ENCODE measurements around the gene PLK3. TPM values are rescaled to one million over a fixed set of nuclear protein-coding genes. Genes with fewer than 3 reads are reported as not detected.

PLK3 gene
- total and polyA plus RNA-seq, 9 of the 15 experiments (the other 6 are each of a cell fraction or from before 2014, with no cell fraction given): 0.52 to 22.7 (median 11.0) TPM

DNA sequence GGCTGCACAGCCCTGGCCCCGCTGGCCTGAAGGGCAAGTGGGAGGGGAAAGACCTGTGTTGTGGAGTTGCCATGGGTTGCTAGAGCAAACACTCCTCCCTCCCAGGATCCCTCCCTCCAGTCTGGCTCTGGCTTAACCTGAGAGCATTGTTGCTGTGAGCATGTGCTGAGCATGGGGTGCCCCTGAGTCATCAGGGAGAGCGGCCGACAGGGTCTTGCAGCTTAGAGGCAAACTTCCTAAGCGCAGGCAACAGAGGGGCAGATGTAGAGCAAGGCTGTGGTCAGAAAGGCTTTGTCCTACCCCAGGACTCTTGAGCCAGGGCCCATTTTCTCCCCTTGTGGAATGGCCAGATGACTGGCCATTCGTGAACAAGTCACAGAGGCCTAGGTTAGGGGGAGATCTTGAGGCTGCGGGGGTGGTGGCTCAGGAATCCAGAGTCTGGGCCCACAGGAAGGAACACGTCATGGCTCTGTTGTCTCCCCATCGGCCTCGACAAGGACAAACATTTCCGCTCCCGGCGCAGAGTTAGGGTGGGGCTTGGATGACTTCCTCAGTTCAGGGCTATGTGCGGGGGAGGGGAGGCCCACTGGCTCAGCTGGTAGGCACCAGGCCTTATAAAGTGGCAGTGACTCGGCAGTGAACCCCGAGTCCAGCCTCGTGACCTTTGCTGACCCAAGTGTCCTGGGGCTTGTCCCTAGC lies 7.3 kb downstream of the PLK3 start (continued):
- no peak for TF ChIP-seq CREB5 (CRISPR knock-in tag; IDR thresholded peaks at IDR 0.05)
- TF ChIP-seq HSF4 (CRISPR knock-in tag; IDR thresholded peaks at IDR 0.05; ENCODE audit: borderline replicate concordance): 0 out of 2 replicates have a peak, but pooled peaks have one; percentile 52
- TF ChIP-seq RBM14 (IDR thresholded peaks at IDR 0.05; ENCODE audit: borderline replicate concordance, insufficient read depth, low read depth, low read length): no peak
- no peak for TF ChIP-seq CBX2 (IDR thresholded peaks at IDR 0.05; ENCODE audit: insufficient read depth, low read length, poor library complexity, severe bottlenecking)
- peak; percentile 92 for TF ChIP-seq HDAC8 (tag; IDR thresholded peaks at IDR 0.05)
- TF ChIP-seq TCF7L2 (IDR thresholded peaks at IDR 0.05; ENCODE audit: low read depth, low read length): no peak
- no peak for TF ChIP-seq ZNF764 (CRISPR knock-in tag; IDR thresholded peaks at IDR 0.05; ENCODE audit: low read depth)
- no peak for TF ChIP-seq ZNF778 (CRISPR knock-in tag; IDR thresholded peaks at IDR 0.05)
- TF ChIP-seq, protein P1, sequence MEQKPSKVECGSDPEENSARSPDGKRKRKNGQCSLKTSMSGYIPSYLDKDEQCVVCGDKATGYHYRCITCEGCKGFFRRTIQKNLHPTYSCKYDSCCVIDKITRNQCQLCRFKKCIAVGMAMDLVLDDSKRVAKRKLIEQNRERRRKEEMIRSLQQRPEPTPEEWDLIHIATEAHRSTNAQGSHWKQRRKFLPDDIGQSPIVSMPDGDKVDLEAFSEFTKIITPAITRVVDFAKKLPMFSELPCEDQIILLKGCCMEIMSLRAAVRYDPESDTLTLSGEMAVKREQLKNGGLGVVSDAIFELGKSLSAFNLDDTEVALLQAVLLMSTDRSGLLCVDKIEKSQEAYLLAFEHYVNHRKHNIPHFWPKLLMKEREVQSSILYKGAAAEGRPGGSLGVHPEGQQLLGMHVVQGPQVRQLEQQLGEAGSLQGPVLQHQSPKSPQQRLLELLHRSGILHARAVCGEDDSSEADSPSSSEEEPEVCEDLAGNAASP (IDR thresholded peaks at IDR 0.05): no peak
- TF ChIP-seq POLR2A (conservative IDR thresholded peaks at IDR 0.05): peak; percentile 88
- no peak for TF ChIP-seq MXD1 (CRISPR knock-in tag; IDR thresholded peaks at IDR 0.05; ENCODE audit: borderline replicate concordance, poor library complexity, severe bottlenecking)
- TF ChIP-seq KAT8 (IDR thresholded peaks at IDR 0.05; ENCODE audit: low read depth): no peak
- TF ChIP-seq BDP1 (IDR thresholded peaks at IDR 0.05; ENCODE audit: insufficient read depth, insufficient read length): no peak
- TF ChIP-seq SP1 (CRISPR knock-in tag; IDR thresholded peaks at IDR 0.05): peak; percentile 44
- no peak for TF ChIP-seq IRF1 (CRISPR knock-in tag; IDR thresholded peaks at IDR 0.05; ENCODE audit: borderline replicate concordance)
- TF ChIP-seq ZNF57 (CRISPR knock-in tag; IDR thresholded peaks at IDR 0.05): no peak
- TF ChIP-seq, protein P2, sequence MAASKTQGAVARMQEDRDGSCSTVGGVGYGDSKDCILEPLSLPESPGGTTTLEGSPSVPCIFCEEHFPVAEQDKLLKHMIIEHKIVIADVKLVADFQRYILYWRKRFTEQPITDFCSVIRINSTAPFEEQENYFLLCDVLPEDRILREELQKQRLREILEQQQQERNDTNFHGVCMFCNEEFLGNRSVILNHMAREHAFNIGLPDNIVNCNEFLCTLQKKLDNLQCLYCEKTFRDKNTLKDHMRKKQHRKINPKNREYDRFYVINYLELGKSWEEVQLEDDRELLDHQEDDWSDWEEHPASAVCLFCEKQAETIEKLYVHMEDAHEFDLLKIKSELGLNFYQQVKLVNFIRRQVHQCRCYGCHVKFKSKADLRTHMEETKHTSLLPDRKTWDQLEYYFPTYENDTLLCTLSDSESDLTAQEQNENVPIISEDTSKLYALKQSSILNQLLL (CRISPR knock-in tag; IDR thresholded peaks at IDR 0.05; ENCODE audit: borderline replicate concordance): no peak
- TF ChIP-seq, protein P3, sequence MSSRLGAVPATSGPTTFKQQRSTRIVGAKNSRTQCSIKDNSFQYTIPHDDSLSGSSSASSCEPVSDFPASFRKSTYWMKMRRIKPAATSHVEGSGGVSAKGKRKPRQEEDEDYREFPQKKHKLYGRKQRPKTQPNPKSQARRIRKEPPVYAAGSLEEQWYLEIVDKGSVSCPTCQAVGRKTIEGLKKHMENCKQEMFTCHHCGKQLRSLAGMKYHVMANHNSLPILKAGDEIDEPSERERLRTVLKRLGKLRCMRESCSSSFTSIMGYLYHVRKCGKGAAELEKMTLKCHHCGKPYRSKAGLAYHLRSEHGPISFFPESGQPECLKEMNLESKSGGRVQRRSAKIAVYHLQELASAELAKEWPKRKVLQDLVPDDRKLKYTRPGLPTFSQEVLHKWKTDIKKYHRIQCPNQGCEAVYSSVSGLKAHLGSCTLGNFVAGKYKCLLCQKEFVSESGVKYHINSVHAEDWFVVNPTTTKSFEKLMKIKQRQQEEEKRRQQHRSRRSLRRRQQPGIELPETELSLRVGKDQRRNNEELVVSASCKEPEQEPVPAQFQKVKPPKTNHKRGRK (tag; IDR thresholded peaks at IDR 0.05): no peak
- TF ChIP-seq ESRRA (IDR thresholded peaks at IDR 0.05; ENCODE audit: borderline replicate concordance, low read depth): peak; percentile 92
- no peak for TF ChIP-seq ZNF830 (CRISPR knock-in tag; IDR thresholded peaks at IDR 0.05)
- peak; percentile 84; the same call in 1 of the 2 replicates for TF ChIP-seq ZNF311 (CRISPR knock-in tag; IDR thresholded peaks at IDR 0.05)
